Cardiac fibroblast (primary cell): ENCODE data around the gene PTPN18.

ENCODE experiments used
- DNase-seq, 2 donors: peaks; one replicate each; pipeline versions ENCODE4 v3.0.0 to v3.0.0-alpha.2; 2010; ENCODE audit warnings: low read depth in 2 of 2
- H3K4me3 ChIP-seq, 2 donors: replicated peaks in 1 of 2; 1 replicate in 1 of 2; 2 replicates in 1 of 2; pipeline ENCODE4 v1.5.1; 2011; ENCODE audit warnings: low read depth in 2 of 2, low read length in 2 of 2, mild to moderate bottlenecking in 2 of 2, moderate library complexity in 1 of 2
- TF ChIP-seq, protein P1 (sequence below): IDR thresholded peaks from one replicate; pipeline ENCODE4 v1.5.1; 2011; ENCODE audit warnings: low read depth, mild to moderate bottlenecking, low read length, inconsistent platforms

Gene PTPN18

DNA sequence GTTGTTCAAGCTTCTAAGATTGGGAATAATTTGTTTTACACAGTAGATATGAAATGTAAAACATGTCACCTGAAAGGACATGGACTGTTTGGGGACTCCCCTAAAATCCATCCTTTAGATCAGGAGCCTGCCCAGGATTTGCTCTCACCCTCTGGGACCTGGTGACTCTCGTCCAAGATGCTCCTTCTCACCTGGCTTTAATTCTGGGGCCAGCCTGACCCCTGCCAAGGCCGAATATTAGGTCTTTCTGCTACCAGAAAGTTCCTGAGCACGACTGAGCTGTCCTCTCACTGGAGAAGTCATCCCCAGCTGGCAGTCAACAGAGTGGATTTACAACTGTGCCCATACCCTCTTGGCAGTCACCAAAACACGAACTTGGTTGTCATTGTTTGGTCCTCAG is 25.3 kb downstream of the PTPN18 start:
- TF ChIP-seq, protein P1, sequence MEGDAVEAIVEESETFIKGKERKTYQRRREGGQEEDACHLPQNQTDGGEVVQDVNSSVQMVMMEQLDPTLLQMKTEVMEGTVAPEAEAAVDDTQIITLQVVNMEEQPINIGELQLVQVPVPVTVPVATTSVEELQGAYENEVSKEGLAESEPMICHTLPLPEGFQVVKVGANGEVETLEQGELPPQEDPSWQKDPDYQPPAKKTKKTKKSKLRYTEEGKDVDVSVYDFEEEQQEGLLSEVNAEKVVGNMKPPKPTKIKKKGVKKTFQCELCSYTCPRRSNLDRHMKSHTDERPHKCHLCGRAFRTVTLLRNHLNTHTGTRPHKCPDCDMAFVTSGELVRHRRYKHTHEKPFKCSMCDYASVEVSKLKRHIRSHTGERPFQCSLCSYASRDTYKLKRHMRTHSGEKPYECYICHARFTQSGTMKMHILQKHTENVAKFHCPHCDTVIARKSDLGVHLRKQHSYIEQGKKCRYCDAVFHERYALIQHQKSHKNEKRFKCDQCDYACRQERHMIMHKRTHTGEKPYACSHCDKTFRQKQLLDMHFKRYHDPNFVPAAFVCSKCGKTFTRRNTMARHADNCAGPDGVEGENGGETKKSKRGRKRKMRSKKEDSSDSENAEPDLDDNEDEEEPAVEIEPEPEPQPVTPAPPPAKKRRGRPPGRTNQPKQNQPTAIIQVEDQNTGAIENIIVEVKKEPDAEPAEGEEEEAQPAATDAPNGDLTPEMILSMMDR = no peak
- H3K4me3 ChIP-seq = no peak overlapping the region
- DNase-seq = no peak

DNA sequence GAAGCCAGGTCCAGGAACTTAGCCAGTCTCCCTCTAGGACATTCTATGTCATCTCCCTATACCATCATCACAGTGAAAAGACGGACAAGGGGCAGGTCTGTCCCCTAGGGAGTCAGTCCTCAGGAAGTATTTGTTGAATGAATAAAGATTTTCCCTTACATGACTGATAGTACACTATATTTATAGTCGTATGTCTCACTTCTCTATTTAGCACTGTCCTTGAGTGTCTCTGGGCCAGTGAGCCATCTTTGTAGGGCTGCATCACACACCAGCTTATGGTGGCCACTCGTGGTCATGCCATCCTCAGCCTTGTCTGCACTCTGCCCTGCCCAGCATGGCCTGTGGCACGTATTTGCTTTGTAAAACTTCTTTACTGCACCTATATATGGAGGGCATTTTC is 25.8 kb downstream of the PTPN18 start:
- TF ChIP-seq, protein P1 = no peak
- no peak for DNase-seq
- no peak overlapping the region for H3K4me3 ChIP-seq

DNA sequence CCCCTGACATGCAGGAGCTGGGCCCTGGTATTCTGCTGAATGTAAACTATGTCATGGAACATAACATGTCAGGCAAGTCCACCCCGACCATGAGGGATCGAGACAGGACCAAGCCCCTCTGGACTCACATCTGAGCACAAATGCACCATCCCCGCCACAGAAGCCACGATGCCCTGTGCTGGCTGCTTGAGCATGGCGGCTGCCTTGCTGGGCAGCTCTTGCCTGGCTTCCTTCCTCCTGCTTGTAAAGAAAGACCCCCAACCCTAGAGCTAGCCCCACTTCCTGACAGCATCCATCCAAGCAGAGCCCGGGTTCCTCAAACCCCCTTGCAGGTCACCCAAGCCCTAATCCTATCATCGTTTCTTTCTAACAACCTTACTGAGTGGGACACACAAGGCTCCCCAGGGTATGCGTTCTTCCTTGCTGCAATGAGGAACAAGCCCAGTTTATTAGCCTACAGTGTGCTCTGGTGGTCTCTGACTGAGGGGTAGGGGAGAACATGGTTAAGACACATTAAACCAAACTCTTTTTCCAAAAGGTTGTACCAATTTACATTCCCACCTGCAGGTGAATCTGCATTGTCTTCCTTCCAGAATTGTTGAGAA is 26.6 kb downstream of the PTPN18 start:
- TF ChIP-seq, protein P1 = no peak
- no peak for DNase-seq
- H3K4me3 ChIP-seq = no peak overlapping the region

DNA sequence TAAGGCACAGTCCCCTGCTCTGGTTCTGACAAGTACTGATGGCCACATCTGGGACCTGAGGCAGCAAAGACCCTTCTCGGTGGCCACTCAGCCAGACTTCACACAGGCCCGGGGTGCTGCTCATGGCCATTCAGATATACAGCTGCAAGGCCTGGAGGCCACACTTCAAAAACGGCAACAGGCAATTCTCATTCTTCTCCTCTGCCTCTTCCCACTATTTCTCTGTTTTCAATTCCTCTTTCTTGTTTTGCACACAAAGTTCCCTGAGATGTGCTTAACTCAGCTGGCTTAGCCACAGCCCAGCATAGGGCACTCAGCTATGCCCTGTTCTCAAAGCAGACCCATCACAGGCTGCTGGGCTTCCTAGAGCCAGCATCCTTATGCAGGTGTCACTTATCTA is 29.9 kb downstream of the PTPN18 start:
- TF ChIP-seq, protein P1 = no peak
- no peak overlapping the region for H3K4me3 ChIP-seq
- DNase-seq = no peak

DNA sequence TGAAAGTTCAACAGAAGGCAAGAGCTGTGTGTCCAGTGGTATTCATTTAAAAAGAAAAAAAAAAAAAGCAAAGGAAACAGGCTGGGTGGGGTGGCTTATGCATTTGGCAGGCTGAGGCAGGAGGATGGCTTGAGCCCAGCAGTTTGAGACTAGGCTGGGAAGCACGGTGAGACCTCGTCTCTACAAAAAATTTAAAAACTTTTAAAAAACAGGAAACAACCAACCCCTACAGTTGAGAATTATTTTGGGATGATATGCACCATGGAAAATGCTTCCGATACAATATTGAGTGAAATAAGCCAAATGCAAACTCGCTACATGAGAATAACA is 31.2 kb downstream of the PTPN18 start:
- TF ChIP-seq, protein P1 = no peak
- no peak overlapping the region for H3K4me3 ChIP-seq
- DNase-seq = peak in 1 of 2 donors; percentile 68

DNA sequence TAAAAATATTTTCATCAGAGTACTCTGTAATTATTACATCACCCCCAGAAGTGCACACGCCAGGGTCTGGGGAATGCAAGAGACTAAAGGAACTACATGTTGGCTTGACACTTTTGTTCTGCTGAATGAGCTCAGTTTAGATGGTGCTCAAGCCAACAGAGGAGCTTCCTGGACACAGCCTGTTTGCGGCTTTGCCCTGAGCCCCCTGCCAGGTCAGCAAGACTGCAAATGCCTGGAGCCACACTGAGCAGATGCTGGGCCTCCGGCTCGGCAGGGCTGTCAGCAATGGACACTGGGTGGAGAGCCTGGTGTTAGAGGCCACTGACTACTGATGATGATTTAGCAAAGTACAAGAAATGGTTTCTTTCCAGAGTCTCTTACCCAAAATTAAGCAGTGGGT is 31.9 kb downstream of the PTPN18 start:
- TF ChIP-seq, protein P1 = no peak
- H3K4me3 ChIP-seq = no peak overlapping the region
- DNase-seq = peak in 1 of 2 donors; percentile 23
